ENCODE results near the gene IMPACT. TPM values are rescaled to one million over a fixed set of nuclear protein-coding genes. Genes with fewer than 3 reads are reported as not detected.

IMPACT gene
- total and polyA plus RNA-seq, 2 of the 4 experiments (the other 2 are of a cell fraction): 11.8 to 13.8 TPM

GRCh38 chr18:24408496-24408895 lies 18.0 kb upstream of the IMPACT start:
- no peak overlapping the region for H3K4ac ChIP-seq (ENCODE audit: low read depth, low read length)
- CTCF ChIA-PET: no interaction called here
- H3K79me1 ChIP-seq (ENCODE audit: low read depth in 1 of 2, low read length in 2 of 2): no peaks in the 10 kb centered on the region
- TF ChIP-seq NFE2L2 (IDR thresholded peaks at IDR 0.05; ENCODE audit: low read depth, low read length): no peak
- no peak for TF ChIP-seq MXI1 (IDR thresholded peaks at IDR 0.05; ENCODE audit: borderline replicate concordance, low read depth, low read length)
- no peak for TF ChIP-seq RAD21 (IDR thresholded peaks at IDR 0.05; ENCODE audit: low read length)
- TF ChIP-seq ELK1 (IDR thresholded peaks at IDR 0.05; ENCODE audit: borderline replicate concordance, low read depth, low read length): no peak
- no peak for TF ChIP-seq POLR2A (IDR thresholded peaks at IDR 0.05; ENCODE audit: low read depth, low read length)
- TF ChIP-seq BHLHE40 (IDR thresholded peaks at IDR 0.05; ENCODE audit: low read depth, low read length): no peak
- TF ChIP-seq SMC3 (IDR thresholded peaks at IDR 0.05; ENCODE audit: low read depth, low read length): no peak
- no peak for TF ChIP-seq CTCF (conservative IDR thresholded peaks at IDR 0.05; ENCODE audit: low read depth, low read length)
- no peak for TF ChIP-seq CHD1 (IDR thresholded peaks at IDR 0.05; ENCODE audit: low read depth, low read length)
- TF ChIP-seq USF2 (IDR thresholded peaks at IDR 0.05; ENCODE audit: low read depth, low read length): no peak
- no peak for TF ChIP-seq RCOR1 (IDR thresholded peaks at IDR 0.05; ENCODE audit: insufficient replicate concordance, low read length)
- TF ChIP-seq CEBPB (IDR thresholded peaks at IDR 0.05; ENCODE audit: low read depth, low read length): no peak
- no peak overlapping the region for H2BK120ac ChIP-seq (ENCODE audit: low read depth, low read length)
- H4K5ac ChIP-seq (ENCODE audit: low read depth, low read length): no peak overlapping the region
- H3K4me2 ChIP-seq (ENCODE audit: low read depth, low read length): no peak overlapping the region
- no peak overlapping the region for H3K14ac ChIP-seq (replicated peaks; ENCODE audit: low read depth, low read length)
- no peak overlapping the region for H3K27ac ChIP-seq (ENCODE audit: insufficient read depth, low read length)
- no peaks in the 10 kb centered on the region for H3K9me3 ChIP-seq (ENCODE audit: control insufficient read depth, insufficient read depth, low read length)
- H2AFZ ChIP-seq (replicated peaks; ENCODE audit: low read length, poor library complexity): no peak overlapping the region
- no peak overlapping the region for H3K56ac ChIP-seq (ENCODE audit: extremely low read depth, insufficient read depth, low read length)
- H4K20me1 ChIP-seq (ENCODE audit: insufficient read depth, low read length): no peaks in the 10 kb centered on the region
- H3K36me3 ChIP-seq (ENCODE audit: control insufficient read depth, insufficient read depth, low read length): no peaks in the 10 kb centered on the region
- no peak overlapping the region for H3K18ac ChIP-seq (ENCODE audit: low read depth, low read length)
- in situ Hi-C loops (cut with MboI; ENCODE audit: low sequenced_read_pairs) (no loop called here), intact Hi-C loops (cut with micrococcal nuclease) (no loop called here), dilution Hi-C loops (cut with HindIII; ENCODE audit: low sequenced_read_pairs, unreplicated experiment) (no loop called here)
- no peak overlapping the region for H2AK9ac ChIP-seq (replicated peaks; ENCODE audit: low read depth, low read length, poor library complexity)
- 0 out of 2 replicates have a peak, but pooled peaks cover 2% of the 10 kb centered on the region for H3K9me1 ChIP-seq (ENCODE audit: insufficient read depth, low read length)
- H2BK15ac ChIP-seq (ENCODE audit: low read depth, low read length): no peak overlapping the region
- H2BK5ac ChIP-seq (ENCODE audit: low read depth, low read length, poor library complexity, severe bottlenecking): no peak overlapping the region
- no peak overlapping the region for H4K91ac ChIP-seq (ENCODE audit: insufficient read depth, low read depth, low read length)
- ATAC-seq (ENCODE audit: low read depth) (no peak), DNase-seq (no peak)
- no peak overlapping the region for H4K8ac ChIP-seq (ENCODE audit: low read depth in 2 of 2, low read length in 2 of 2)
- POLR2A ChIA-PET (ENCODE audit: unreplicated experiment): no interaction called here
- no TSS peak for BruUV-seq (replicated peaks)
- H3K4me3 ChIP-seq (ENCODE audit: insufficient read depth, low read depth, low read length): no peak overlapping the region
- H2BK20ac ChIP-seq (ENCODE audit: low read depth, low read length): no peak overlapping the region
- H3K27me3 ChIP-seq (ENCODE audit: control insufficient read depth, insufficient read depth, low read length): peaks cover 12% of the 10 kb centered on the region
- no peak overlapping the region for H2AK5ac ChIP-seq (ENCODE audit: low read depth, low read length)
- no peak overlapping the region for H3K23ac ChIP-seq (ENCODE audit: low read depth, low read length)
- H3K4me1 ChIP-seq (ENCODE audit: control insufficient read depth, insufficient read depth, low read length): no peaks in the 10 kb centered on the region
- 50% methylated on average over 1 of the region's 2 CpGs; no CpG with 5 or more reads in 1 of the 2 experiments for WGBS, 2 experiments (ENCODE audit: extremely low coverage in 2 of 2, insufficient read length in 1 of 2)
- no peak overlapping the region for H3K9ac ChIP-seq (ENCODE audit: low read depth, low read length)
